Measurements from ENCODE around the gene NFATC1.

DNA sequence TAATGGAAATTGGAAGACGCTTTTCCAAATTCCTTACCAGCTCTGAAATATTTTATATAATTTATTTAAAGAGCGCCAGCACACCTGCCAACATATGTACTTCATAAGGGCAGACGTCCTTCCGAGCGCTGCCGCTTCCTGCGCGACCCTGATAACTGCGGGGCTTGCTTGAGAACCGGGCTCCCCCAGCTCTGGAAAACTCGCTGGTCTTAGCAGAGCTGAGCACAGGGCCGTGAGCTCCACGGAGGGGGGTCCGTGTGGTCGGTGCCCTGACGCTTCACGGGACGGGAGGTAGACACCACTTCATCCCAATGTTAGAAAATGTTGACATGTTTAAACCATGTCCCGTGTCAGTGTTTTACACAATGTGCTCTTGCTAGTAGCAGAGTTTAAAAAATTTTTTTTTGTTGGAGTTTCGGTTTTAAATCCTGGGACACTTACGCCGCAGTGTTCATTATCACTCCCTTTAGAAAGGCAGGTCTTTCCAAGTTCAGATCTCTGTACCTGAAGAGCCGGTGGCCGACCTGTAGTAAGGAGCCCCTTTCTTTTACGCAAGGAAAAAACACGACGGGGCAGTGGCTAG is 1.6 kb downstream of the NFATC1 start:
- TF ChIP-seq, protein P1, sequence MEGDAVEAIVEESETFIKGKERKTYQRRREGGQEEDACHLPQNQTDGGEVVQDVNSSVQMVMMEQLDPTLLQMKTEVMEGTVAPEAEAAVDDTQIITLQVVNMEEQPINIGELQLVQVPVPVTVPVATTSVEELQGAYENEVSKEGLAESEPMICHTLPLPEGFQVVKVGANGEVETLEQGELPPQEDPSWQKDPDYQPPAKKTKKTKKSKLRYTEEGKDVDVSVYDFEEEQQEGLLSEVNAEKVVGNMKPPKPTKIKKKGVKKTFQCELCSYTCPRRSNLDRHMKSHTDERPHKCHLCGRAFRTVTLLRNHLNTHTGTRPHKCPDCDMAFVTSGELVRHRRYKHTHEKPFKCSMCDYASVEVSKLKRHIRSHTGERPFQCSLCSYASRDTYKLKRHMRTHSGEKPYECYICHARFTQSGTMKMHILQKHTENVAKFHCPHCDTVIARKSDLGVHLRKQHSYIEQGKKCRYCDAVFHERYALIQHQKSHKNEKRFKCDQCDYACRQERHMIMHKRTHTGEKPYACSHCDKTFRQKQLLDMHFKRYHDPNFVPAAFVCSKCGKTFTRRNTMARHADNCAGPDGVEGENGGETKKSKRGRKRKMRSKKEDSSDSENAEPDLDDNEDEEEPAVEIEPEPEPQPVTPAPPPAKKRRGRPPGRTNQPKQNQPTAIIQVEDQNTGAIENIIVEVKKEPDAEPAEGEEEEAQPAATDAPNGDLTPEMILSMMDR (IDR thresholded peaks at IDR 0.05): no peak
- TF ChIP-seq POLR2AphosphoS5 (IDR thresholded peaks at IDR 0.05) (no peak), EP300 (IDR thresholded peaks at IDR 0.05) (no peak), POLR2A (IDR thresholded peaks at IDR 0.05) (no peak)
